H1 (cell line): Measurements from ENCODE around the gene RNF2. TPM values are rescaled to one million over a fixed set of nuclear protein-coding genes. Genes with fewer than 3 reads are reported as not detected.
A peak's percentile ranks its signal among the peaks of the same experiment; 100 is the strongest.

Source experiments
- CTCF ChIA-PET: fragments of 300-600 bp; sonication (Branson Sonifier 250); formaldehyde crosslinking; loops from one replicate; lab custom pipeline; 2021; ENCODE audit not compliant: partially characterized antibody; lab: Charles Lee
- POLR2A ChIA-PET: fragments of 300-600 bp; sonication (Branson Sonifier 250); formaldehyde crosslinking; loops from one replicate; lab custom pipeline; 2021; ENCODE audit warnings: inconsistent platforms; ENCODE audit not compliant: partially characterized antibody; lab: Charles Lee
- DNase-seq, 2 experiments: peaks; one replicate each; pipeline versions ENCODE4 v3.0.0 to v3.0.0-alpha.2; 2010 to 2022; ENCODE audit warnings: low spot score in 2 of 2, low read depth in 1 of 2, mixed read lengths in 1 of 2
- FAIRE-seq: peaks from 2 replicates; lab custom pipeline; 2011; peaks lifted over from hg19 to GRCh38; lab: Jason Lieb, UNC
- H2AFZ ChIP-seq: 2 replicates; pipeline ENCODE4 v1.8.1; 2012; ENCODE audit warnings: low read length, inconsistent platforms
- H2AK5ac ChIP-seq: 2 replicates; pipeline ENCODE4 v1.6.1; 2013; ENCODE audit warnings: low read depth, low read length
- H2BK120ac ChIP-seq: replicated peaks from 2 replicates; pipeline ENCODE3; 2013; ENCODE audit warnings: low read depth, low read length, inconsistent platforms
- H2BK12ac ChIP-seq: 2 replicates; pipeline ENCODE4 v1.6.1; 2013; ENCODE audit warnings: low read depth, low read length
- H2BK15ac ChIP-seq: 2 replicates; pipeline ENCODE4 v1.6.1; 2013; ENCODE audit warnings: low read length
- H2BK20ac ChIP-seq: 2 replicates; pipeline ENCODE4 v1.6.1; 2013; ENCODE audit warnings: low read length
- H2BK5ac ChIP-seq: 2 replicates; pipeline ENCODE4 v1.6.1; 2013; ENCODE audit warnings: low read depth, low read length
- H3K14ac ChIP-seq: 2 replicates; pipeline ENCODE4 v1.6.1; 2013; ENCODE audit warnings: inconsistent platforms; ENCODE audit not compliant: insufficient read length
- H3K18ac ChIP-seq: 2 replicates; pipeline ENCODE4 v1.6.1; 2013; ENCODE audit warnings: low read length; ENCODE audit errors: extremely low read depth
- H3K23ac ChIP-seq: 2 replicates; pipeline ENCODE4 v1.6.1; 2013; ENCODE audit warnings: inconsistent platforms; ENCODE audit not compliant: insufficient read length
- H3K23me2 ChIP-seq: 2 replicates; pipeline ENCODE4 v1.6.1; 2013; ENCODE audit warnings: low read depth, low read length
- H3K27ac ChIP-seq: 2 replicates; pipeline ENCODE4 v1.6.1; 2011; ENCODE audit warnings: low read depth, low read length, inconsistent platforms
- H3K27me3 ChIP-seq, 4 experiments: replicated peaks in 1 of 4; 1 replicate in 1 of 4; 2 replicates in 3 of 4; pipeline versions ENCODE4 v1.6.1 to v1.8.1; 2011 to 2013; ENCODE audit warnings: low read length in 3 of 4, mild to moderate bottlenecking in 3 of 4, inconsistent platforms in 2 of 4, mixed read lengths in 2 of 4, moderate library complexity in 1 of 4; ENCODE audit not compliant: control insufficient read depth in 3 of 4, insufficient read depth in 3 of 4; ENCODE audit errors: extremely low read depth in 1 of 4
- H3K36me3 ChIP-seq, 4 experiments: 2 replicates each; pipeline versions ENCODE4 v1.6.1 to v1.8.1; 2011 to 2013; ENCODE audit warnings: mild to moderate bottlenecking in 4 of 4, low read length in 3 of 4, moderate library complexity in 2 of 4, control low read depth in 1 of 4, inconsistent platforms in 1 of 4; ENCODE audit not compliant: insufficient read depth in 4 of 4, control insufficient read depth in 2 of 4
- H3K4ac ChIP-seq: replicated peaks from 2 replicates; pipeline ENCODE3; 2013; ENCODE audit warnings: low read length, low read depth, mixed read lengths, inconsistent platforms; ENCODE audit not compliant: insufficient read length
- H3K4me1 ChIP-seq, 4 experiments: replicated peaks in 1 of 4; 1 replicate in 1 of 4; 2 replicates in 3 of 4; pipeline versions ENCODE4 v1.6.1 to v1.8.1; 2011 to 2013; ENCODE audit warnings: low read length in 3 of 4, inconsistent platforms in 2 of 4, mixed read lengths in 1 of 4; ENCODE audit not compliant: insufficient read depth in 4 of 4, control insufficient read depth in 3 of 4
- H3K4me2 ChIP-seq, 2 experiments: 2 replicates each; pipeline versions ENCODE4 v1.6.1 to v1.8.1; 2011 to 2013; ENCODE audit warnings: low read depth in 2 of 2, low read length in 2 of 2, control low read depth in 1 of 2, inconsistent platforms in 1 of 2, mild to moderate bottlenecking in 1 of 2; ENCODE audit not compliant: insufficient read depth in 1 of 2
- H3K4me3 ChIP-seq, 4 experiments: fragments of 200-600, 300-600 bp in 1 of 4; sonication (generic), shearing (Covaris generic), sonication (Bioruptor Twin) in 1 of 4; 2 replicates each; pipeline versions ENCODE4 v1.5.1 to v1.8.1; 2011 to 2016; ENCODE audit warnings: low read length in 4 of 4, low read depth in 3 of 4, control low read depth in 2 of 4, inconsistent platforms in 2 of 4, mild to moderate bottlenecking in 2 of 4, mixed read lengths in 1 of 4, moderate library complexity in 1 of 4; ENCODE audit not compliant: insufficient read depth in 2 of 4; ENCODE audit errors: extremely low read depth in 1 of 4
- H3K56ac ChIP-seq: replicated peaks from 2 replicates; pipeline ENCODE3; 2013; ENCODE audit warnings: low read depth, mild to moderate bottlenecking, mixed read lengths, low read length, inconsistent platforms; ENCODE audit not compliant: insufficient read length
- H3K79me1 ChIP-seq: 2 replicates; pipeline ENCODE4 v1.6.1; 2013; ENCODE audit warnings: low read depth, low read length, control low read depth
- H3K79me2 ChIP-seq, 2 experiments: 2 replicates each; pipeline versions ENCODE4 v1.6.1 to v1.8.1; 2012 to 2013; ENCODE audit warnings: low read length in 2 of 2, mild to moderate bottlenecking in 2 of 2, inconsistent platforms in 1 of 2; ENCODE audit not compliant: insufficient read depth in 2 of 2, control insufficient read depth in 1 of 2
- H3K9ac ChIP-seq, 4 experiments: replicated peaks in 1 of 4; 1 replicate in 1 of 4; 2 replicates in 3 of 4; pipeline versions ENCODE4 v1.6.1 to v1.8.1; 2011 to 2013; ENCODE audit warnings: low read depth in 3 of 4, low read length in 3 of 4, control low read depth in 2 of 4, mild to moderate bottlenecking in 2 of 4, moderate library complexity in 2 of 4, inconsistent platforms in 1 of 4; ENCODE audit errors: extremely low read depth in 1 of 4
- H3K9me3 ChIP-seq, 2 experiments: 2 replicates each; pipeline versions ENCODE4 v1.6.1 to v1.8.1; 2012 to 2013; ENCODE audit warnings: mild to moderate bottlenecking in 2 of 2, moderate library complexity in 2 of 2, control low read depth in 1 of 2, inconsistent platforms in 1 of 2, low read depth in 1 of 2, low read length in 1 of 2, mixed read lengths in 1 of 2; ENCODE audit not compliant: insufficient read depth in 2 of 2
- H4K20me1 ChIP-seq, 2 experiments: replicated peaks in 1 of 2; 2 replicates each; pipeline versions ENCODE3 to v1.8.1; 2011 to 2013; ENCODE audit warnings: inconsistent platforms in 2 of 2, low read length in 2 of 2, mild to moderate bottlenecking in 1 of 2; ENCODE audit not compliant: insufficient read depth in 2 of 2, control insufficient read depth in 1 of 2
- H4K5ac ChIP-seq: 2 replicates; pipeline ENCODE4 v1.6.1; 2013; ENCODE audit warnings: low read length, low read depth, mixed read lengths, inconsistent platforms; ENCODE audit not compliant: insufficient read length
- H4K8ac ChIP-seq: 2 replicates; pipeline ENCODE4 v1.8.0; 2013; ENCODE audit warnings: mild to moderate bottlenecking, moderate library complexity, low read length, inconsistent platforms; ENCODE audit not compliant: insufficient read depth; ENCODE audit errors: extremely low read depth
- H4K91ac ChIP-seq: replicated peaks from 2 replicates; pipeline ENCODE3; 2013; ENCODE audit warnings: low read length, mixed read lengths, inconsistent platforms; ENCODE audit not compliant: insufficient read length
- CHD1 ChIP-seq: IDR thresholded peaks from 2 replicates; pipeline ENCODE4 v1.6.1; 2012; ENCODE audit warnings: low read depth, low read length, improper control_type of control experiment
- CREB1 ChIP-seq: IDR thresholded peaks from 2 replicates; pipeline ENCODE4 v1.6.1; 2012; ENCODE audit warnings: inconsistent platforms
- POLR2A ChIP-seq, 2 experiments: IDR thresholded peaks; 1 replicate in 1 of 2; 2 replicates in 1 of 2; pipeline ENCODE4 v1.6.1; 2011; ENCODE audit warnings: low read depth in 2 of 2, low read length in 2 of 2, mild to moderate bottlenecking in 2 of 2; ENCODE audit errors: control extremely low read depth in 1 of 2
- POLR2AphosphoS5 ChIP-seq: IDR thresholded peaks from 2 replicates; pipeline ENCODE4 v1.6.1; 2011; ENCODE audit warnings: low read depth, low read length
- TAF1 ChIP-seq: IDR thresholded peaks from 2 replicates; pipeline ENCODE4 v1.6.1; 2011; ENCODE audit warnings: mild to moderate bottlenecking, low read depth, low read length
- TAF7 ChIP-seq: optimal IDR thresholded peaks from 2 replicates; pipeline ENCODE3; 2011; ENCODE audit warnings: low read depth, mild to moderate bottlenecking, inconsistent platforms, low read length, moderate library complexity, borderline replicate concordance
- YY1 ChIP-seq: IDR thresholded peaks from 2 replicates; pipeline ENCODE4 v1.6.1; 2011; ENCODE audit warnings: low read depth, mild to moderate bottlenecking, low read length
- WGBS, 2 experiments: shearing (Covaris generic) in 1 of 2; methylation state at CpG; one replicate each; pipeline versions ENCODE4 v1.1.6 to v1.1.7; 2013 to 2015; ENCODE audit warnings: low lambda C conversion rate in 2 of 2, mixed read lengths in 2 of 2, inconsistent platforms in 1 of 2, low coverage in 1 of 2, missing lambda C conversion rate in 1 of 2; ENCODE audit not compliant: insufficient replicate concordance in 2 of 2, insufficient coverage in 1 of 2, insufficient read length in 1 of 2; ENCODE audit errors: extremely low coverage in 1 of 2, missing lambda C conversion rate in 1 of 2; 5-methylcytosine and 5-hydroxymethylcytosine counted together
- long read RNA-seq, 2 experiments: library from RNA in 1 of 2; library from capped mRNA in 1 of 2; stranded (forward); transcript quantifications; one replicate each; pipeline ENCODE4 v2.0.0, GENCODE V29; 2021; ENCODE audit warnings: inconsistent platforms in 1 of 2
- polyA minus RNA-seq, 3 experiments: library from RNA; depleted of rRNA, polyadenylated mRNA; stranded (reverse); fragments of >200 nt; gene quantifications; 1 replicate in 2 of 3; 2 replicates in 1 of 3; pipeline ENCODE4 v1.2.3, GENCODE V29; 2011
- polyA plus RNA-seq, 7 experiments: library from polyadenylated mRNA; depleted of rRNA in 3 of 7; stranded (reverse) in 5 of 7; unstranded in 2 of 7; fragments of >200 nt in 5 of 7; fragments of 200-250 nt in 2 of 7; gene quantifications; 1 replicate in 5 of 7; 2 replicates in 1 of 7; 4 replicates in 1 of 7; pipeline versions ENCODE4 v1.2.1 to v1.2.3, GENCODE V29; 2011 to 2013; ENCODE audit warnings: missing spikeins in 2 of 7, mixed read lengths in 2 of 7
- total RNA-seq: library from RNA; stranded (reverse); fragmentation: NEBNext Ultra II Directional; extraction: Animal tissue kit (Norgen Biotek cat#: 25700); gene quantifications from 2 replicates; pipeline ENCODE4 v1.2.1, GENCODE V29; 2021
- TF ChIP-seq, protein P1 (sequence below): IDR thresholded peaks from 2 replicates; pipeline ENCODE4 v1.6.1; 2012; ENCODE audit warnings: inconsistent platforms

Gene RNF2
- total RNA-seq, result 52.7 and 58.9 TPM in 2 replicates
- 13.4 and 28.9 TPM in 2 replicates for polyA plus RNA-seq (2011; rRNA removed)
- polyA plus RNA-seq (2011; cell fraction: cytosol; rRNA removed), result 40.2 TPM
- polyA plus RNA-seq (2011; cell fraction: nucleus; rRNA removed), result 11.1 TPM
- polyA plus RNA-seq (2012, experiment 1 of 2), result 40.5 to 55.6 TPM (median 47.9 TPM) in 4 replicates
- polyA plus RNA-seq (2012, experiment 2 of 2), result 3.1 TPM
- 30.7 TPM for polyA plus RNA-seq (2013, experiment 1 of 2)
- 32.3 TPM for polyA plus RNA-seq (2013, experiment 2 of 2)
- 80.7 and 131 TPM in 2 replicates for polyA minus RNA-seq (2011; rRNA and poly(A)+ RNA removed)
- polyA minus RNA-seq (2011; cell fraction: cytosol; rRNA and poly(A)+ RNA removed), result 51.8 TPM
- polyA minus RNA-seq (2011; cell fraction: nucleus; rRNA and poly(A)+ RNA removed), result 44.2 TPM
- long read RNA-seq, experiment 1, transcript RNF2-202 (7 exons, 3,606 nt), result major isoform, 8 of 27 reads
- long read RNA-seq, experiment 1, partial matches to known transcripts, result 12 of 27 reads
- long read RNA-seq, experiment 1, other reads (novel, unspliced or antisense), result 6 of 27 reads
- long read RNA-seq, experiment 2, transcript RNF2-202 (7 exons, 3,606 nt), result major isoform, 18 of 27 reads
- long read RNA-seq, experiment 2, partial matches to known transcripts, result 3 of 27 reads
- long read RNA-seq, experiment 2, other reads (novel, unspliced or antisense), result 2 of 27 reads

DNA sequence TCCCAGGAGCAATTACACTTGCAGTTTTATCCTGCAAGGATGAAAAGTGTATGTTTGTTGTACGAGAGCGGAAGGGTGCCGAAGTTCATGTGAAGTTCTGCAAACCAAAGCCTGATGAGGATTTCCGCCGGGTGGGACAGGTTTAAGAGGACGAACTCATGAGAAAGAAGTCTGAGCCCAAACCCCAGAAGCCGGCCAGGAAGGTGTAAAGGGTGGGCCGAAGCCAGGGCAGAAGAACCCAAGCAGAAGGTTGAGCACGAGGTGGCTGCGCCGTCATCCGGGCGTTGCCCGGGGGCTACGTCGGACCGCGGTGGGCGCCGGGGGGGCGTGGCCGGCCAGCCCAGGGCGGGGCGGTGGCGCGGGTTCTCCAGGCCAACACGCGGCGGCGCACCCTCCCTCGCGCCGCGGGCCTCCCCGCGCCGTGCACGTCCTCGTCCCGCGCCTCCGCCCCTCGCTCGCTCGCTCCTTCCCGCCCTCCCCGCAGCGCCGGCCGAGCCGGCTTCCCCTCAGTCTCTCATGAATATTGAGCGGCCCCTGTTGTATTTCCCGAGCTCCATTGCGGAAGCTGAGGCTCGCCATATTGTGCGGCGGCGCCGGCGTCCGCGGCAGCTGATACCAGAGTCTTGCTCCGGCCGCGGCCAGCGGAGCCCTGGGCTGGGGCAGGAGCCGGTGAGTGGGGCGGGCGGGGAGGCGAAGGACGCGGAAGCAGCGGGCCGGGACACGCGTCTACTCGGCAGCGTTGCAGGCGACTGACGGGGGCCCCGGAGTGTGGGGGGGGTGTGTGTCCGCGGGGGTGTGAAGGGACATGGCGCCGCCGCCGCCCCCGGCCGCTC lies at the start of gene RNF2:
Gene RNF2, plus strand, starts transcription at position 578 of the 833 bp plus-strand sequence. CDS start 41,996 bp downstream, outside the sequence.
- no peak within 1 kb of the TSS for H3K14ac ChIP-seq
- H3K23ac ChIP-seq, result no peak within 1 kb of the TSS
- peaks cover 2 to 14% of the 10 kb centered on the region in 2 experiments for H4K20me1 ChIP-seq
- H3K23me2 ChIP-seq, result peaks cover 5% of the 10 kb centered on the region; the same call in 1 of the 2 replicates
- no peaks in the 10 kb centered on the region for H3K9me3 ChIP-seq
- ChIA-PET POLR2A (interaction anchor here (0.6 to 4.0 kb wide), 27 partner anchors 9 to 994 kb away, joined by 3 to 33 read pairs (median 4); partner anchors contain the start of genes EDEM3, NIBAN1, SWT1 and TRMT1L), CTCF (interaction anchor here (0.9 to 2.3 kb wide), 8 partner anchors 10 to 240 kb away, joined by 3 to 8 read pairs (median 4); partner anchors contain the start of genes SWT1 and TRMT1L)
- H3K4me1 ChIP-seq, result peaks cover 0 to 7% (median 2%) of the 10 kb centered on the region in 4 experiments; a peak in 3 of 7 replicates
- peak within 1 kb of the TSS; percentile 68 for H3K18ac ChIP-seq
- H2AFZ ChIP-seq, result peak within 1 kb of the TSS; percentile 70
- peaks cover 0 to 9% (median 5%) of the 10 kb centered on the region in 4 experiments; a peak in 6 of 7 replicates for H3K27me3 ChIP-seq
- H3K4ac ChIP-seq, result no peak within 1 kb of the TSS
- peak within 1 kb of the TSS; percentile 70 to 93 (median 80) for H3K4me3 ChIP-seq
- peak within 1 kb of the TSS; percentile 80 to 97 (median 83) for H3K9ac ChIP-seq
- H3K79me2 ChIP-seq, result peaks cover 26 to 42% of the 10 kb centered on the region in 2 experiments
- FAIRE-seq (no peak), DNase-seq (peak; percentile 47 to 88)
- 11% methylated on average over 54 of the region's 89 CpGs; no CpG with 5 or more reads in 1 of the 2 experiments for WGBS, 2 experiments
- no peak within 1 kb of the TSS for H2BK12ac ChIP-seq
- H3K27ac ChIP-seq, result peak within 1 kb of the TSS; percentile 68
- H2BK15ac ChIP-seq, result no peak within 1 kb of the TSS
- H2BK20ac ChIP-seq, result 0 out of 2 replicates have a peak within 1 kb of the TSS, but pooled peaks have one; percentile 13
- peak within 1 kb of the TSS; percentile 75 for H4K91ac ChIP-seq
- H3K36me3 ChIP-seq, result no peaks in the 10 kb centered on the region
- peak within 1 kb of the TSS; percentile 71 to 75 for H3K4me2 ChIP-seq
- no peaks in the 10 kb centered on the region; the same call in 1 of the 2 replicates for H3K79me1 ChIP-seq
- peak within 1 kb of the TSS; percentile 77 for H4K5ac ChIP-seq
- peak within 1 kb of the TSS; percentile 48 for H2BK5ac ChIP-seq
- peak within 1 kb of the TSS; percentile 94 for H4K8ac ChIP-seq
- H2AK5ac ChIP-seq, result no peak within 1 kb of the TSS
- peak within 1 kb of the TSS; percentile 71 for H3K56ac ChIP-seq
- peak within 1 kb of the TSS; percentile 70 for H2BK120ac ChIP-seq
- TF ChIP-seq YY1, result peak; percentile 83
- peak; percentile 88 for TF ChIP-seq TAF7
- peak; percentile 64 to 72; a peak in 1 of 3 replicates for TF ChIP-seq POLR2A (IDR thresholded peaks at IDR 0.05; ENCODE audit: control extremely low read depth in 1 of 2, low read depth in 2 of 2, low read length in 2 of 2)
- TF ChIP-seq TAF1, result peak; percentile 79
- peak; percentile 68 for TF ChIP-seq CREB1
- no peak for TF ChIP-seq CHD1
- no peak; the same call in none of the 2 replicates for TF ChIP-seq POLR2AphosphoS5
- TF ChIP-seq, protein P1, sequence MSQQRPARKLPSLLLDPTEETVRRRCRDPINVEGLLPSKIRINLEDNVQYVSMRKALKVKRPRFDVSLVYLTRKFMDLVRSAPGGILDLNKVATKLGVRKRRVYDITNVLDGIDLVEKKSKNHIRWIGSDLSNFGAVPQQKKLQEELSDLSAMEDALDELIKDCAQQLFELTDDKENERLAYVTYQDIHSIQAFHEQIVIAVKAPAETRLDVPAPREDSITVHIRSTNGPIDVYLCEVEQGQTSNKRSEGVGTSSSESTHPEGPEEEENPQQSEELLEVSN, result peak; percentile 94
